CD4-positive, alpha-beta T cell treated with Interferon alpha-2 for 1 hour (primary cell): ENCODE measurements around the gene DAPK2.

ENCODE experiments used
- DNase-seq, 2 donors: peaks; one replicate each; pipeline ENCODE4 v3.0.0-alpha.2; 2020 to 2022

Gene DAPK2

DNA sequence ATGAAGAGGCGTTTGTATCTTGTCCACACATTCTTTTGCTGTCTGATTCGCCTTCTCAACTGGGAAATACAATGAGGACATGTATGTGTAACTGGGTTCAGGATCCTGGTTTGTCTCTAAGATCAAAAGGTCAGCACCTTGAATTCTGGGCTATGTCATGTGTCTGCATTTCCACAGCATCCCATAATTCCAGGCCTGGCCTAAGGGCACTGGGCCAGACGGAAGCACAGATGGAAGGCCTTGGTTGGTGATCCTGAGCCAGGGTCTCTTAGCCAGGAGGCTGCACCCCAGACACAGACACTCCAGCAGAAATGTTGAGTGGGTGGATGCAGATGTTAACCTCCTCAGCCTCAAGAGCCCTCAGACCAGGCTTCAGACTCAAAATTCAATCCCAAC is 188.8 kb downstream of the DAPK2 start:
- no peak for DNase-seq
